ENCODE results near the gene RARB. TPM values are rescaled to one million over a fixed set of nuclear protein-coding genes. Genes with fewer than 3 reads are reported as not detected.

Gene RARB
- total and polyA plus RNA-seq, 9 of the 15 experiments (the other 6 are each of a cell fraction or from before 2014, with no cell fraction given), result 0.15 to 1.3 (median 0.27) TPM

GRCh38 chr3:25511972-25512721, 84.1 kb downstream of the RARB start (continued):
- no peak for TF ChIP-seq ZNF274 (IDR thresholded peaks at IDR 0.05; ENCODE audit: borderline replicate concordance, low read depth, low read length)
- TF ChIP-seq, protein P1, sequence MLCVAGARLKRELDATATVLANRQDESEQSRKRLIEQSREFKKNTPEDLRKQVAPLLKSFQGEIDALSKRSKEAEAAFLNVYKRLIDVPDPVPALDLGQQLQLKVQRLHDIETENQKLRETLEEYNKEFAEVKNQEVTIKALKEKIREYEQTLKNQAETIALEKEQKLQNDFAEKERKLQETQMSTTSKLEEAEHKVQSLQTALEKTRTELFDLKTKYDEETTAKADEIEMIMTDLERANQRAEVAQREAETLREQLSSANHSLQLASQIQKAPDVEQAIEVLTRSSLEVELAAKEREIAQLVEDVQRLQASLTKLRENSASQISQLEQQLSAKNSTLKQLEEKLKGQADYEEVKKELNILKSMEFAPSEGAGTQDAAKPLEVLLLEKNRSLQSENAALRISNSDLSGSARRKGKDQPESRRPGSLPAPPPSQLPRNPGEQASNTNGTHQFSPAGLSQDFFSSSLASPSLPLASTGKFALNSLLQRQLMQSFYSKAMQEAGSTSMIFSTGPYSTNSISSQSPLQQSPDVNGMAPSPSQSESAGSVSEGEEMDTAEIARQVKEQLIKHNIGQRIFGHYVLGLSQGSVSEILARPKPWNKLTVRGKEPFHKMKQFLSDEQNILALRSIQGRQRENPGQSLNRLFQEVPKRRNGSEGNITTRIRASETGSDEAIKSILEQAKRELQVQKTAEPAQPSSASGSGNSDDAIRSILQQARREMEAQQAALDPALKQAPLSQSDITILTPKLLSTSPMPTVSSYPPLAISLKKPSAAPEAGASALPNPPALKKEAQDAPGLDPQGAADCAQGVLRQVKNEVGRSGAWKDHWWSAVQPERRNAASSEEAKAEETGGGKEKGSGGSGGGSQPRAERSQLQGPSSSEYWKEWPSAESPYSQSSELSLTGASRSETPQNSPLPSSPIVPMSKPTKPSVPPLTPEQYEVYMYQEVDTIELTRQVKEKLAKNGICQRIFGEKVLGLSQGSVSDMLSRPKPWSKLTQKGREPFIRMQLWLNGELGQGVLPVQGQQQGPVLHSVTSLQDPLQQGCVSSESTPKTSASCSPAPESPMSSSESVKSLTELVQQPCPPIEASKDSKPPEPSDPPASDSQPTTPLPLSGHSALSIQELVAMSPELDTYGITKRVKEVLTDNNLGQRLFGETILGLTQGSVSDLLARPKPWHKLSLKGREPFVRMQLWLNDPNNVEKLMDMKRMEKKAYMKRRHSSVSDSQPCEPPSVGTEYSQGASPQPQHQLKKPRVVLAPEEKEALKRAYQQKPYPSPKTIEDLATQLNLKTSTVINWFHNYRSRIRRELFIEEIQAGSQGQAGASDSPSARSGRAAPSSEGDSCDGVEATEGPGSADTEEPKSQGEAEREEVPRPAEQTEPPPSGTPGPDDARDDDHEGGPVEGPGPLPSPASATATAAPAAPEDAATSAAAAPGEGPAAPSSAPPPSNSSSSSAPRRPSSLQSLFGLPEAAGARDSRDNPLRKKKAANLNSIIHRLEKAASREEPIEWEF (CRISPR knock-in tag; IDR thresholded peaks at IDR 0.05), result no peak
- TF ChIP-seq NONO (IDR thresholded peaks at IDR 0.05; ENCODE audit: low read depth in 2 of 2, low read length in 1 of 2), result no peak
- TF ChIP-seq PCBP1 (IDR thresholded peaks at IDR 0.05; ENCODE audit: low read depth, low read length, poor library complexity, severe bottlenecking), result no peak
- no peak for TF ChIP-seq TBL1XR1 (IDR thresholded peaks at IDR 0.05; ENCODE audit: low read length in 2 of 2)
- no peak for TF ChIP-seq ZNF124 (CRISPR knock-in tag; IDR thresholded peaks at IDR 0.05)
- TF ChIP-seq POLR2H (tag; IDR thresholded peaks at IDR 0.05; ENCODE audit: low read depth), result no peak
- TF ChIP-seq, protein P2, sequence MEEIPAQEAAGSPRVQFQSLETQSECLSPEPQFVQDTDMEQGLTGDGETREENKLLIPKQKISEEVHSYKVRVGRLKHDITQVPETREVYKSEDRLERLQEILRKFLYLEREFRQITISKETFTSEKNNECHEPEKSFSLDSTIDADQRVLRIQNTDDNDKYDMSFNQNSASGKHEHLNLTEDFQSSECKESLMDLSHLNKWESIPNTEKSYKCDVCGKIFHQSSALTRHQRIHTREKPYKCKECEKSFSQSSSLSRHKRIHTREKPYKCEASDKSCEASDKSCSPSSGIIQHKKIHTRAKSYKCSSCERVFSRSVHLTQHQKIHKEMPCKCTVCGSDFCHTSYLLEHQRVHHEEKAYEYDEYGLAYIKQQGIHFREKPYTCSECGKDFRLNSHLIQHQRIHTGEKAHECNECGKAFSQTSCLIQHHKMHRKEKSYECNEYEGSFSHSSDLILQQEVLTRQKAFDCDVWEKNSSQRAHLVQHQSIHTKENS (CRISPR knock-in tag; IDR thresholded peaks at IDR 0.05), result no peak
- no peak for TF ChIP-seq EWSR1 (IDR thresholded peaks at IDR 0.05; ENCODE audit: borderline replicate concordance, low read depth, partially characterized antibody)
- no peak for TF ChIP-seq ZNF239 (CRISPR knock-in tag; IDR thresholded peaks at IDR 0.05)
- TF ChIP-seq ZNF707 (CRISPR knock-in tag; conservative IDR thresholded peaks at IDR 0.05), result no peak

All from K562 (cell line).